OCI-LY1 (cell line): Measurements from ENCODE around the gene MS4A6A.

Experiments
- CTCF ChIP-seq: fragments of 200-600 bp; sonication (generic), shearing (Covaris generic); IDR thresholded peaks from 2 replicates; pipeline ENCODE4 v1.5.1; 2017; ENCODE audit warnings: mild to moderate bottlenecking, antibody characterized with exemption, low read length, moderate library complexity, mixed read lengths
- EZH2 ChIP-seq: fragments of 200-600 bp; sonication (generic), shearing (Covaris generic); IDR thresholded peaks from 2 replicates; pipeline ENCODE4 v1.8.0; 2017; ENCODE audit warnings: borderline replicate concordance, mixed run types, mild to moderate bottlenecking, antibody characterized with exemption, low read length, moderate library complexity, mixed read lengths

- no peak for TF ChIP-seq EZH2
- no peak for TF ChIP-seq CTCF
Observed at GRCh38 chr11:60222141-60222540, 39.3 kb upstream of the MS4A6A start.
